Psoas muscle (tissue), 8 donors: ENCODE data around the gene MT1X. TPM values are rescaled to one million over a fixed set of nuclear protein-coding genes. Genes with fewer than 3 reads are reported as not detected.

Source experiments
- ATAC-seq, 4 donors: fragments of 200-7000 bp; cut with Tn5 transposase; one replicate each; pipeline ENCODE4 v1.9.1; 2020; ENCODE audit warnings: moderate library complexity in 3 of 4, mild to moderate bottlenecking in 2 of 4
- DNase-seq, 2 donors: peaks; one replicate each; pipeline ENCODE4 v3.0.0-alpha.2; 2020
- H3K27ac ChIP-seq: fragments of 200-600 bp; one replicate; pipeline ENCODE4 v1.8.0; 2022
- H3K27me3 ChIP-seq, 3 donors: fragments of 200-600 bp in 1 of 3; one replicate each; pipeline versions ENCODE4 v1.6.1 to v1.8.0; 2013 to 2022; ENCODE audit warnings: low read length in 2 of 3, mild to moderate bottlenecking in 2 of 3, moderate library complexity in 1 of 3; ENCODE audit not compliant: insufficient read depth in 3 of 3
- H3K36me3 ChIP-seq, 2 donors: fragments of 200-600 bp in 1 of 2; one replicate each; pipeline versions ENCODE4 v1.6.1 to v1.8.0; 2013 to 2022; ENCODE audit warnings: low read depth in 1 of 2, mild to moderate bottlenecking in 1 of 2, moderate library complexity in 1 of 2; ENCODE audit not compliant: insufficient read depth in 1 of 2
- H3K4me1 ChIP-seq: fragments of 200-600 bp; one replicate; pipeline ENCODE4 v1.8.0; 2022
- H3K4me3 ChIP-seq: fragments of 200-600 bp; one replicate; pipeline ENCODE4 v1.8.0; 2022; ENCODE audit warnings: mild to moderate bottlenecking
- H3K9me3 ChIP-seq: fragments of 200-600 bp; one replicate; pipeline ENCODE4 v1.8.0; 2022
- CTCF ChIP-seq: fragments of 200-600 bp; IDR thresholded peaks from one replicate; pipeline ENCODE4 v1.8.0; 2022; ENCODE audit warnings: antibody characterized with exemption
- WGBS, 3 donors: extraction: QIAGEN DNeasy Blood & Tissue Kit; methylation state at CpG; one replicate each; pipeline versions ENCODE4 v1.1.6 to v1.1.7; 2013; 5-methylcytosine and 5-hydroxymethylcytosine counted together
- intact Hi-C, 2 donors: fragments of 100-400 bp; cut with DNase I; formaldehyde crosslinking; loops; one replicate each; pipeline versions ENCODE4 v1.11.0 to v1.14.2; 2022
- polyA plus RNA-seq, 3 donors: library from polyadenylated mRNA; stranded (reverse); fragments of 200-250 nt; gene quantifications; one replicate each; pipeline ENCODE4 v1.2.3, GENCODE V29; 2013
- total RNA-seq, 4 donors: library from RNA; stranded (reverse); fragmentation: NEBNext Ultra II Directional in 2 of 4; extraction: Animal tissue kit (Norgen Biotek cat#: 25700) in 2 of 4; gene quantifications; one replicate each; pipeline versions ENCODE4 v1.2.1 to v1.2.4, GENCODE V29; 2021 to 2023
- donor health status: healthy with polysubstance abuse.
- donor health status: DM: no; HTN: no; CAD: no; lungs with moderate emphysema.
- donor health status: Bipolar disorder and iron deficiency.
- donor health status: healthy.
- donor health status: DM: yes; HTN: yes; CAD: no.
- donor health status: DM: no; HTN: no; CAD: no.
- donor health status: DM: no; HTN: no; CAD: no.
- donor health status: DM: yes; HTN: yes; CAD: no.

The MT1X gene
- total and polyA plus RNA-seq, 7 donors = 481 to 16,364 (median 4,271) TPM

- Histone ChIP-seq H3K27me3 (no peaks in the 10 kb centered on the region), H3K4me3 (no peak overlapping the region), H3K36me3 (no peaks in the 10 kb centered on the region), H3K4me1 (no peaks in the 10 kb centered on the region), H3K27ac (no peak overlapping the region), H3K9me3 (no peaks in the 10 kb centered on the region)
- intact Hi-C loops = no loop called here
- 69 to 85% (median 73%) methylated on average over 5 of the region's 5 CpGs for WGBS, 3 donors
- DNase-seq (no peak), ATAC-seq (no peak)
- no peak for TF ChIP-seq CTCF
These were observed 40.1 kb downstream of the MT1X start for GRCh38 chr16:56722200-56722842.

GRCh38 chr16:56724191-56724590 is 41.9 kb downstream of the MT1X start:
- intact Hi-C loops = no loop called here
- ATAC-seq = no peak
- no peak for TF ChIP-seq CTCF

GRCh38 chr16:56726283-56726682 is 44.0 kb downstream of the MT1X start:
- ATAC-seq = no peak
- Histone ChIP-seq H3K27ac (no peak overlapping the region), H3K4me1 (peaks cover 15% of the 10 kb centered on the region), H3K27me3 (no peaks in the 10 kb centered on the region), H3K9me3 (no peaks in the 10 kb centered on the region), H3K36me3 (no peaks in the 10 kb centered on the region), H3K4me3 (no peak overlapping the region)
- 71 to 73% (median 72%) methylated on average over 2 of the region's 2 CpGs for WGBS, 3 donors
- intact Hi-C loops = no loop called here
- DNase-seq = no peak
- TF ChIP-seq CTCF = no peak

More at GRCh38 chr16:56724191-56724590, 41.9 kb downstream of the MT1X start:
- 84 to 89% (median 88%) methylated on average over 3 of the region's 3 CpGs for WGBS, 3 donors
- H3K4me1 ChIP-seq = peaks cover 7% of the 10 kb centered on the region
- no peak overlapping the region for H3K4me3 ChIP-seq
- no peaks in the 10 kb centered on the region for H3K9me3 ChIP-seq
- no peak overlapping the region for H3K27ac ChIP-seq
- H3K27me3 ChIP-seq = no peaks in the 10 kb centered on the region
- H3K36me3 ChIP-seq = no peaks in the 10 kb centered on the region
- no peak for DNase-seq

DNA sequence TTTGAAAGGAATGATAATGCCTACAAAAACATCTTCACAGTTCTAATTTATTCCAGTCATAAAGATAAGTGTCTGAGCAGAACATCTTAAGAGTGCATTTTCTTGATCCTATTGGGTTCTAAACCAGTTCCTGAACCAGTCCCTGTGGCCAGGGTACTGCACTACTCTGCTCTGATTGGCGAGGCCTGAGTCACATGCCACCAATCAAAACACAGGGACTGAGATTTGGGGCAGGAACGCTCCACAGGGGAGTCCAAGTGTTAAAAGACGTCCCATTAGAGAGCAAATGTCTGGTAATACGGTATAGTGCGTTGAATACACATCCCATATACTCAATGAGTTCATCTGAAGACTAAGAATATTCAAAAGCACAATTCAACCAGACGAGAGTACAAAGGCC is 44.7 kb downstream of the MT1X start:
- Histone ChIP-seq H3K4me3 (no peak overlapping the region), H3K4me1 (peaks cover 15% of the 10 kb centered on the region), H3K9me3 (no peaks in the 10 kb centered on the region), H3K27me3 (no peaks in the 10 kb centered on the region), H3K27ac (no peak overlapping the region), H3K36me3 (no peaks in the 10 kb centered on the region)
- intact Hi-C loops = no loop called here
- no peak for ATAC-seq
- 89 to 91% (median 91%) methylated on average over 6 of the region's 6 CpGs for WGBS, 3 donors
- no peak for DNase-seq
- no peak for TF ChIP-seq CTCF

DNA sequence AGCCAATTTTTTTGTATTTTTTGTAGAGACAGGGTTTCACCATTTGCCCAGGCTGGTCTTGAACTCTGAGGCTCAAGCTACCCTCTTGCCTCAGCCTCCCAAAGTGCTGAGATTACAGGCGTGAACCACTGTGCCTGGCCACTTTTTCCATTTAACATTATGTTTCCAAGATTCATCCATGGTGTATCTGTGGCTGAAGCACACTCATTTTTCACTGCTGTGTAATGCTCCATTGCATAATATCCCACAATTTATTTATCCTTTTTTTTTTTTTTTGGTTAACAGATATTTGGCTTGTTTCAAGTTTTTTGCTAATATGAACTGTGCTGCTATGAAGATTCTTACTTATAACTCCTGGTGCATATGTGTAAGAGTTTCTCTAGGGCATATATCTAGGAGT is 45.8 kb downstream of the MT1X start:
- H3K4me1 ChIP-seq = peaks cover 15% of the 10 kb centered on the region
- intact Hi-C loops = no loop called here
- H3K27me3 ChIP-seq = no peaks in the 10 kb centered on the region
- DNase-seq (no peak), ATAC-seq (no peak)
- H3K27ac ChIP-seq = no peak overlapping the region
- no peaks in the 10 kb centered on the region for H3K36me3 ChIP-seq
- TF ChIP-seq CTCF = no peak
- WGBS, 3 donors = 93 to 96% (median 95%) methylated on average over 1 of the region's 1 CpG
- H3K4me3 ChIP-seq = no peak overlapping the region
- no peaks in the 10 kb centered on the region for H3K9me3 ChIP-seq
